Erythroblast (primary cell): Measurements from ENCODE around the gene LACRT.

ENCODE experiments used
- GATA1 ChIP-seq: IDR thresholded peaks from 2 replicates; pipeline ENCODE4 v1.6.1; 2011; ENCODE audit warnings: low read depth, mild to moderate bottlenecking, control low read depth, low read length, moderate library complexity
- POLR2A ChIP-seq: IDR thresholded peaks from 2 replicates; pipeline ENCODE4 v1.6.1; 2011; ENCODE audit warnings: mild to moderate bottlenecking, low read length

DNA sequence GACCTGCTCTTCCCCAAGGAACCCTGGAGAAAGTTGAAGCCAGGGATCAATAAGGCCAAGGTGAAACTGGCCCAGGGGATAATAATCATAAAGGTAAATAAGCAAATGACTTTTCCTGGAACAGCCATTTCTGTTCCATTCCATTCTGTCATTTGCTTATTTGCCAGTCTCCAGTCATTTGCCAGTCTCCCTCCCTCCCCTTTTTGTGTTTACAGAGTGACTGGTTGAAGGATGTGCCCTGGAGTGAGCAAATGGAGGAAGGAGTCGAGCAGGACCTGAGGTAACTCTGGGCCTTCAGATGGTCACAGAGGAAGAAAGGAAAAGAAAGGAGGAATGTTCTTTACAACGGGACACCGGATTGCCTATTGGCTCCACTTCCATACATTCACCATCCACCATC lies 31.3 kb upstream of the LACRT start:
- TF ChIP-seq POLR2A (no peak), GATA1 (no peak)
